GM19463 (cell line): ENCODE measurements around the gene HLA-F.

ENCODE experiments used
- ATAC-seq: cut with Tn5 transposase; IDR thresholded peaks from one replicate; pipeline ENCODE4 v1.9.1; 2021; ENCODE audit warnings: mild to moderate bottlenecking, moderate library complexity; ENCODE audit not compliant: unreplicated experiment

The HLA-F gene

DNA sequence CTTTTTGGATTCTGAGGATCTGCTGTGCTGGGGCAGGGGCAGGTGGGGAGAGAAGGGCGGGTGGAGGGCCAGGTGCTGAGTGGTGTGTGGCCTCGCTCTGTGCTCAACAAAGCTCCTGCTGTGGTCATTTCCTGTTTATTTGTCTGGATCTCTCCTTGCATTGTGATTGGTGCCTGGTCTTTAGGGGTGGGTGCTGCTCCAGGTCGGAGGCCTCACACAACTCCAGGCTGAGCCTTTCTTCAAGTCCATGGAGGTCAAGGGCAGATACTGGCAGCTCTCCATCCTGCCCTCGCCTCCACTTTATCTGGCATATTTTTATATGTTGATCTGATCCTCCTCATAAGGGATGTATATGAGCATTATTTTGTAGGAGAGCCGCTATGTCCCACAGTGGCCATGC is 36.2 kb downstream of the HLA-F start:
- no peak for ATAC-seq

DNA sequence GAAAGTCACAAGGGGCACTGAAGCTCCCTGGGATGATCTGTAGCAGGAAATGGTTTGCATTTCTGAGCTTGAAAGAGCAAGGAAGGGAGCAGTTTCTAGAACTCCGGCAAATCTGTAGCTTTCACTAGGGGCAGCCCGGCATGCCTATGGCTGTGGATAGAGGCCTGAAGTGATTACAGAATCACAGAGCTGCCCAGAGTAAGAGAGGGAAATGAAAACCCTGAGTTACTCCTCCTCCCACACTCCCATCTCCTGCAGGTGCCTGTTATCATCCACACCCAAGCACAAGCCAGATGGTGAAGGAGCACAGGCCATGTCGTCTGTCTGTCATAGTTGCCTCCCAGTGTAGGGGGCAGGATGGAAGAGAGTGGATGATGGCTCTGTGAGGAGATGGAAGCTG is 37.1 kb downstream of the HLA-F start:
- no peak for ATAC-seq

DNA sequence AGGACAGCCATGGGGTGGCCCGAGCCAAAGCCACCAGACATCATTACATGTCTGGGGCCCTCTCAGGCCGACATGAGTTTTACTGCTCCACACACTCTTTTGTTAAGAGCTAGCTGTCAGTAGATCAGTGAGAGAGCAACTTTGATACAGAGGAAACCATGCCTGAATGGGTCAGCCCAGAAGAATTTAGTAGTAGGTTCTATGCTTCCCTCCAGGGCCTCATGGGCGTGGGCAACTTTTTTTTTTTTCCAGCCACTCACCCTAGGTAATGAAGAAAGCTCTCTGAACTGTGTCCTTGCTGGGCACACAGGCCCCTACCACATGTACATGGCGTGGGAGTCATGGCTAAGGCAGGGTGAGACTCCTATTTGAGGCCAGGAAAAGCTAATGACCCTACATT is 38.8 kb downstream of the HLA-F start:
- no peak for ATAC-seq

DNA sequence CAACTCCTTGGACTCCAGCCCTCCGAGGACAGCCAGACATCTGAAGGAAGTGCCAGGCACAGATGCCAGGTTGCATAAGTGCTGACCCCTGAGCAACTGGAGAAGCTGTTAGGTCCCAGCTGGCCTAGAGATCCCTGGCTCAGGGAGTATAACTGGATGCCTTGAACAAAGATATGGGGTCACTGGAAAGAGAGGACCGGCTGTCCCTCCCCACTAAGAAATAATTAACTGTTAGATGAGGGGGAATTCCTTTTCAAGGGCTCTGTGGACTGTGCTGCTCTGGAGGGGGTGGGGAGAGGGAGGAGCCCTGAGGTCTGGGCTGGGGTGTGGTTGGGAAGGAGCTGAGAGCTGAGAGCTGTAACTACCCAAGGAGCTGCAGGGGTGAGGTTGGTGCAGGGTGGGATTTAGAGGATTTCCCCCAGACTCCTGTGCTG is 39.6 kb downstream of the HLA-F start:
- ATAC-seq = no peak

DNA sequence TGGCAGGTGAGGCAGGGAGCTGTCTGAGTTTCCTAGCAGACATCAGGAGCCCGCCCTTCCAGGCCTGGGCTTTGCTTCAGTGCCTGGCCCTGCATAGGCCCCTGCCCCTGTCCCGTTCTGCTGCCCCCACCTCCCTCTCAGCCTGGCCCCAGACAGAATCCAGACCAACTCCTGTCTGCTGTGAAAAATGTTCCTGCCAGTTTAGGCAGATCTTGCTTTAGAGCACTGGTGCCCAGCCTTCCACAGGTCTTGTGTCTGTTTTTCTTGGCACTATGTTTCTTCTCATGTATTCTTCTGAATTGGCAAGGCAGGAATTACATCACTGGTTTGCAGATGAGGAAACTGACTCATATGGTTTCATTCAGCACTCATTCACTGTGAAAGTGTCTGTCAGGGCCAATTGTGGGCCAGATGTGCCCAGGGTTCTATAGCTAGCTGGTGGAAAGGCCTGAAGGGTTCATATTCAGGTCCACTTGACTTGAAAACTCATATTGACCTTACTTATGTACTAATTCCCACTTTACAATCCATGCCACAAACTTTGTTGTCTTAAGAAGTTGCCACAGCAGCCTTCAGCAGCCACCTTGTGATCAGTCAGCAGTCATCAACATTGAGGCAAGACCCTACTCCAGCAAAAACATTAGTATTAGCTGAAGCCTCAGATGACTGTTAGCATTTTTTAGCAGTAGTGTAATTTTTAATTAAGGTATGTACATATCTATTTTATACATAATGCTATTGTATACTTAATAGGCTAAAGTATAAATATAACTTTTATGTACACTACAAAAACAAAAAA is 40.5 kb downstream of the HLA-F start:
- ATAC-seq = peak; percentile 51

DNA sequence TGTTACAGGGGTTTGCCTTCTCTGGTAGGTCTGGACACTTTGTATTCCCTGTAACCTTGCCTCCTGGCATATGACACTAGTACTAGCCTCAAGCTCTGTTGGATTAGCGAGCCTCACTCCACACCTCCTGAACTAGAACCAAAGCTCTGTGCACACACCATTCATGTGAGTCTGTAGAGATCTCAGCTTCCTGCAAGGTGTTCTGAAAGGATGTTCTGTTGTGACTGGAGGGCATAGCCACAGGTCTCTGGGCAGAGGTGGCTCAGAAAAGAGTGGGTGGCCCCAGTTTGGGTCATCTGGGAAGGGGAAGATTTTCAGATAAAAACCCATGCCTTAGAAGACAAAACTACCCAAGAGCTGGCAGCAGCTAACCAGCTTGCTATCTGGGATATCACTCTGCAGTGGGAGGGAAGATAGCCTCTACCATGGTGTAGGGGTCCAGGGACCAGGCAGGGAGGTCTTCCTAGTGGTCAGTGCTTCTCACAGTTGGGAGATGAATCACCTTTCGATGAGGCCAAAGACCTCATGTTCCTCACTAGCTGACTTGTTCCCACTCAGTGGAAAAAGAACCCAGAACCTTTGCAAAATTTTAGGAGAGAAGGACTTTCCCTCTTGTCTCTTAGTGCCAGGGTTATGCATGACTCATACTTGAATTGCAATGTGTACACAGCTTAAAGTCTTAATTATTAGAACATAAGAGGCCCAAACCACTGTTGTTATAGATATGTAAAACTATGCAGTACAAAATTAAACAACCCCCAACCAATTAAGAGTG is 41.4 kb downstream of the HLA-F start:
- no peak for ATAC-seq

DNA sequence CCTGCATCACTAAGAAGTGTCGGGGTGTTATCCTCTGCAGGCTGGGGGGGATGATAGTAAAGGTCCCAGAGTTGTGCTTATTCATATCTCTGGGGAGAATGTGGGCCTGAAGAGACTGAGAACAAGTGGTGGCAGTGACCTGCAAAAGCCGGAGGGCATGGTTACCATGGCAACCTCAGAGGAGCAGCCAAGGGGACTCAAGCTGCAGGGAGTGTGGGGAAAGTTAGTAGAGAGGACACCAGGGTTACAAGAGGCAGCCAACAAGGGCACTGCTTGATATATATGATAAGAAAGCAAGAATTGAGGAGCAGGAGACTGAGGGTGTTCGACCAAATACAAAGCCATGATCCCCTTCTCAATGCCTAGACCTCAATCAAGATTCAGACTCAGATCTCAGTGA is 46.1 kb downstream of the HLA-F start:
- no peak for ATAC-seq

DNA sequence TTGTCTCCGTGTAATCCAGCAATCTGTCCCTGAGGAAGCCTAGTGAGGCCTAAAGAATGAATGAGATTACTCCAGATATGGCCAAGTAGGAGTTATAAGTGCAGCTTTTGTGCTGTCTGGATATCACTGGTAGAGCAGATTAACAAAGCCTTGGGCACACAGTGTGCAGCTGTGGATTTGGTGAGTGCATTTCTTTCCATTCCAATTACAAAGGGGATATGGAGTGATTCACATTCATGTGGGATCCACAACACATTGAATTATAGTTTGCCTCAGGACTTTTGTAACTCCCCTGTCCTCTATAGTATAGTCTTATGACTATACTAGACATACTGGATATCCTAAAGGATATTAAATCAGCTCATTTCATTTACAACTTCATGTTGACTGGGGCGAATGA is 47.1 kb downstream of the HLA-F start:
- no peak for ATAC-seq

DNA sequence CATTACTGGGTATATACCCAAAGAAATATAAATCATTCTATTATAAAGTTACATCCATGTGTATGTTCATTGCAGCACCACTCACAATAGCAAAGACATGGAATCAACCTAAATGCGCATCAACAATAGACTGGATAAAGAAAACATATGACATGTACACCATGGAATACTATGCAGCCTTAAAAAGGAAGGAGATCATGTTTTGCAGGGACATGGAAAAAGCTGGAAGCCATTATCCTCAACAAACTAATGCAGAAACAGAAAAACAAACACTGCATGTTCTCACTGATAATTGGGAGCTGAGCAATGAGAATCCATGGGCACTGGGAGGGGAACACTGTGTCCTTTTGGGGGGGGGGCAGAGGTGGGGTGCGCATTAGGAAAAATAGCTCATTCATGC is 53.5 kb downstream of the HLA-F start:
- ATAC-seq = no peak
